Stimulated activated naive B cell treated with anti-CD40 and anti-IgM and Interleukin-4, amounts not matched to agents 10 μg/mL and 1 μg/mL and 100 μg/mL, for 72 hours (primary cell): ENCODE results near the gene GRB10.
"Not testable (repeated sequence)": the region's sequence is repeated elsewhere in the genome, so short reads cannot be mapped to it uniquely, and the experiment has no call there.

Source experiments
- ATAC-seq, 2 donors: fragments of 150-1000 bp; cut with Tn5 transposase; replicated peaks; 2 replicates each; pipeline ENCODE4 v1.10.0; 2021; ENCODE audit warnings: moderate library complexity in 1 of 2
- DNase-seq: peaks from one replicate; pipeline ENCODE4 v3.0.0; 2021
- H3K27ac Mint-ChIP-seq: one replicate; pipeline ENCODE4 v1.8.0; 2022; ENCODE audit warnings: mild to moderate bottlenecking, mixed read lengths
- H3K27me3 Mint-ChIP-seq, 2 donors: one replicate each; pipeline ENCODE4 v1.8.0; 2022; ENCODE audit warnings: mixed read lengths in 2 of 2
- H3K36me3 Mint-ChIP-seq, 2 donors: one replicate each; pipeline ENCODE4 v1.8.0; 2022; ENCODE audit warnings: mixed read lengths in 2 of 2, mild to moderate bottlenecking in 1 of 2
- H3K4me1 Mint-ChIP-seq, 2 donors: one replicate each; pipeline ENCODE4 v1.8.0; 2022; ENCODE audit warnings: mixed read lengths in 2 of 2, mild to moderate bottlenecking in 1 of 2
- H3K4me3 Mint-ChIP-seq, 2 donors: one replicate each; pipeline ENCODE4 v1.8.0; 2022; ENCODE audit warnings: mild to moderate bottlenecking in 2 of 2, mixed read lengths in 2 of 2, moderate library complexity in 1 of 2
- H3K9me3 Mint-ChIP-seq, 2 donors: one replicate each; pipeline ENCODE4 v1.8.0; 2022; ENCODE audit warnings: mixed read lengths in 2 of 2, mild to moderate bottlenecking in 1 of 2

GRB10 gene

GRCh38 chr7:50564171-50564570 is 218.5 kb downstream of the GRB10 start:
- no peak overlapping the region for H3K4me3 Mint-ChIP-seq
- no peaks in the 10 kb centered on the region for H3K4me1 Mint-ChIP-seq
- no peaks in the 10 kb centered on the region for H3K9me3 Mint-ChIP-seq
- H3K27me3 Mint-ChIP-seq = peaks cover 7 to 18% of the 10 kb centered on the region in 2 donors
- no peak for DNase-seq
- no peak overlapping the region for H3K27ac Mint-ChIP-seq
- no peaks in the 10 kb centered on the region for H3K36me3 Mint-ChIP-seq
- no peak for ATAC-seq

GRCh38 chr7:50562136-50562535 is 220.6 kb downstream of the GRB10 start:
- DNase-seq = no peak
- Mint-ChIP-seq H3K27me3 (peaks cover 18 to 29% of the 10 kb centered on the region in 2 donors), H3K4me1 (no peaks in the 10 kb centered on the region), H3K27ac (no peak overlapping the region), H3K4me3 (no peak overlapping the region), H3K9me3 (no peaks in the 10 kb centered on the region), H3K36me3 (no peaks in the 10 kb centered on the region)
- peak in 1 of 2 donors; percentile 24 for ATAC-seq

- Mint-ChIP-seq H3K27ac (no peak overlapping the region), H3K36me3 (no peaks in the 10 kb centered on the region), H3K4me1 (no peaks in the 10 kb centered on the region), H3K27me3 (peaks cover 18 to 40% of the 10 kb centered on the region in 2 donors), H3K4me3 (no peak overlapping the region), H3K9me3 (no peaks in the 10 kb centered on the region)
- ATAC-seq (no peak), DNase-seq (no peak)
Measured at GRCh38 chr7:50560865-50561351, 221.8 kb downstream of the GRB10 start.

- no peak for DNase-seq
- H3K27me3 Mint-ChIP-seq = peaks cover 24 to 40% of the 10 kb centered on the region in 2 donors
Measured at GRCh38 chr7:50559881-50560280, 222.8 kb downstream of the GRB10 start.

GRCh38 chr7:50558294-50559053 is 224.2 kb downstream of the GRB10 start:
- H3K27ac Mint-ChIP-seq = no peak overlapping the region
- no peak overlapping the region for H3K4me3 Mint-ChIP-seq
- no peaks in the 10 kb centered on the region for H3K4me1 Mint-ChIP-seq
- ATAC-seq = no peak
- peaks cover 29 to 40% of the 10 kb centered on the region in 2 donors for H3K27me3 Mint-ChIP-seq
- no peak for DNase-seq
- H3K36me3 Mint-ChIP-seq = no peaks in the 10 kb centered on the region
- H3K9me3 Mint-ChIP-seq = no peaks in the 10 kb centered on the region

More at GRCh38 chr7:50559881-50560280, 222.8 kb downstream of the GRB10 start:
- ATAC-seq = no peak
- no peaks in the 10 kb centered on the region for H3K9me3 Mint-ChIP-seq
- no peaks in the 10 kb centered on the region for H3K36me3 Mint-ChIP-seq
- H3K27ac Mint-ChIP-seq = no peak overlapping the region
- no peak overlapping the region for H3K4me3 Mint-ChIP-seq
- no peaks in the 10 kb centered on the region for H3K4me1 Mint-ChIP-seq

- Mint-ChIP-seq H3K27me3 (peaks cover 29 to 49% of the 10 kb centered on the region in 2 donors), H3K4me1 (no peaks in the 10 kb centered on the region), H3K9me3 (no peaks in the 10 kb centered on the region), H3K36me3 (no peaks in the 10 kb centered on the region), H3K4me3 (no peak overlapping the region), H3K27ac (no peak overlapping the region)
- ATAC-seq (no peak), DNase-seq (no peak)
Measured at GRCh38 chr7:50557099-50557498, 225.6 kb downstream of the GRB10 start.

GRCh38 chr7:50556247-50556991 is 226.3 kb downstream of the GRB10 start:
- no peaks in the 10 kb centered on the region for H3K36me3 Mint-ChIP-seq
- no peaks in the 10 kb centered on the region for H3K4me1 Mint-ChIP-seq
- no peak overlapping the region for H3K27ac Mint-ChIP-seq
- no peaks in the 10 kb centered on the region for H3K9me3 Mint-ChIP-seq
- peaks cover 29 to 49% of the 10 kb centered on the region in 2 donors for H3K27me3 Mint-ChIP-seq
- ATAC-seq (no peak), DNase-seq (no peak)
- H3K4me3 Mint-ChIP-seq = no peak overlapping the region

- DNase-seq (no peak), ATAC-seq (no peak)
Measured at GRCh38 chr7:50555594-50556140, 227.0 kb downstream of the GRB10 start.

GRCh38 chr7:50554431-50555322 is 228.0 kb downstream of the GRB10 start:
- no peaks in the 10 kb centered on the region for H3K36me3 Mint-ChIP-seq
- peaks cover 22 to 40% of the 10 kb centered on the region in 2 donors for H3K27me3 Mint-ChIP-seq
- DNase-seq = no peak
- ATAC-seq = no peak
- H3K4me3 Mint-ChIP-seq = no peak overlapping the region
- H3K27ac Mint-ChIP-seq = no peak overlapping the region
- H3K4me1 Mint-ChIP-seq = no peaks in the 10 kb centered on the region
- no peaks in the 10 kb centered on the region for H3K9me3 Mint-ChIP-seq

More at GRCh38 chr7:50555594-50556140, 227.0 kb downstream of the GRB10 start:
- H3K4me1 Mint-ChIP-seq = no peaks in the 10 kb centered on the region
- H3K27me3 Mint-ChIP-seq = peaks cover 25 to 45% of the 10 kb centered on the region in 2 donors
- no peaks in the 10 kb centered on the region for H3K9me3 Mint-ChIP-seq
- H3K27ac Mint-ChIP-seq = no peak overlapping the region
- H3K36me3 Mint-ChIP-seq = no peaks in the 10 kb centered on the region
- H3K4me3 Mint-ChIP-seq = no peak overlapping the region

- Mint-ChIP-seq H3K27ac (no peak overlapping the region), H3K9me3 (no peaks in the 10 kb centered on the region), H3K27me3 (peaks cover 20 to 40% of the 10 kb centered on the region in 2 donors), H3K4me3 (no peak overlapping the region), H3K36me3 (no peaks in the 10 kb centered on the region), H3K4me1 (no peaks in the 10 kb centered on the region)
- ATAC-seq (no peak), DNase-seq (no peak)
Measured at GRCh38 chr7:50553973-50554372, 228.7 kb downstream of the GRB10 start.

GRCh38 chr7:50552921-50553320 is 229.8 kb downstream of the GRB10 start:
- DNase-seq = no peak
- Mint-ChIP-seq H3K4me3 (no peak overlapping the region), H3K36me3 (no peaks in the 10 kb centered on the region), H3K27me3 (peaks cover 16 to 29% of the 10 kb centered on the region in 2 donors), H3K9me3 (no peaks in the 10 kb centered on the region), H3K27ac (no peak overlapping the region), H3K4me1 (no peaks in the 10 kb centered on the region)
- ATAC-seq = no peak

- no peak for ATAC-seq
- no peak overlapping the region for H3K27ac Mint-ChIP-seq
- no peak for DNase-seq
- peaks cover 15 to 25% of the 10 kb centered on the region in 2 donors for H3K27me3 Mint-ChIP-seq
- no peak overlapping the region for H3K4me3 Mint-ChIP-seq
- no peaks in the 10 kb centered on the region for H3K4me1 Mint-ChIP-seq
- no peaks in the 10 kb centered on the region for H3K9me3 Mint-ChIP-seq
- H3K36me3 Mint-ChIP-seq = no peaks in the 10 kb centered on the region
Measured at GRCh38 chr7:50552139-50552538, 230.6 kb downstream of the GRB10 start.

GRCh38 chr7:50545613-50546012 is 237.1 kb downstream of the GRB10 start:
- H3K4me1 Mint-ChIP-seq, H3K9me3 Mint-ChIP-seq, H3K27me3 Mint-ChIP-seq, H3K4me3 Mint-ChIP-seq, H3K27ac Mint-ChIP-seq, ATAC-seq, DNase-seq, H3K36me3 Mint-ChIP-seq: not testable (repeated sequence)

- H3K27ac Mint-ChIP-seq = no peak overlapping the region
- H3K36me3 Mint-ChIP-seq = no peaks in the 10 kb centered on the region
- ATAC-seq (no peak), DNase-seq (no peak)
- peaks cover 0 to 5% of the 10 kb centered on the region in 2 donors for H3K4me1 Mint-ChIP-seq
- H3K4me3 Mint-ChIP-seq = no peak overlapping the region
- H3K27me3 Mint-ChIP-seq = peaks cover 5 to 9% of the 10 kb centered on the region in 2 donors
- H3K9me3 Mint-ChIP-seq = no peaks in the 10 kb centered on the region
Measured at GRCh38 chr7:50544992-50545391, 237.7 kb downstream of the GRB10 start.
